Panc1 (cell line): Measurements from ENCODE around the gene SH2D5. TPM values are rescaled to one million over a fixed set of nuclear protein-coding genes. Genes with fewer than 3 reads are reported as not detected.

ENCODE experiments used
- ATAC-seq: fragments of 200-7000 bp; cut with Tn5 transposase; 2 replicates; pipeline ENCODE4 v1.9.1; 2020; ENCODE audit warnings: mild to moderate bottlenecking, moderate library complexity
- BruUV-seq: library from RNA; stranded (reverse); fragments of 400-500 nt; replicated peaks from 2 replicates; lab custom pipeline; 2021; lab: Mats Ljungman, UMichigan
- CTCF ChIA-PET: fragments of 300-600 bp; sonication (Branson Sonifier 250); formaldehyde crosslinking; loops from one replicate; lab custom pipeline; 2022; ENCODE audit warnings: antibody characterized with exemption; lab: Charles Lee
- POLR2A ChIA-PET: fragments of 300-600 bp; sonication (Branson Sonifier 250); formaldehyde crosslinking; loops from one replicate; lab custom pipeline; 2022; ENCODE audit warnings: antibody characterized with exemption; lab: Charles Lee
- DNase-seq: peaks from one replicate; pipeline ENCODE4 v3.0.0-alpha.2; 2010; ENCODE audit warnings: low read depth, low spot score
- H3K27ac ChIP-seq: 2 replicates; pipeline ENCODE4 v1.5.1; 2011; ENCODE audit warnings: mild to moderate bottlenecking, low read length, inconsistent platforms
- H3K27me3 ChIP-seq: fragments of 200-500 bp; sonication (Bioruptor generic); 2 replicates; pipeline ENCODE4 v1.6.0; 2014; ENCODE audit warnings: low read length, inconsistent platforms; ENCODE audit not compliant: control insufficient read depth, insufficient read depth
- H3K36me3 ChIP-seq: fragments of 200-500 bp; sonication (Bioruptor generic); 2 replicates; pipeline ENCODE4 v1.5.1; 2014; ENCODE audit warnings: inconsistent platforms, mild to moderate bottlenecking, low read length, moderate library complexity; ENCODE audit not compliant: control insufficient read depth, insufficient read depth
- H3K4me1 ChIP-seq: 2 replicates; pipeline ENCODE4 v1.5.1; 2011; ENCODE audit warnings: inconsistent platforms, mild to moderate bottlenecking, low read length, moderate library complexity; ENCODE audit not compliant: control insufficient read depth, insufficient read depth
- H3K4me3 ChIP-seq, 2 experiments: 2 replicates each; pipeline ENCODE4 v1.5.1; 2011 to 2012; ENCODE audit warnings: low read depth in 2 of 2, low read length in 2 of 2, mild to moderate bottlenecking in 2 of 2, inconsistent platforms in 1 of 2, moderate library complexity in 1 of 2
- H3K9me3 ChIP-seq: fragments of 200-500 bp; sonication (Bioruptor generic); 2 replicates; pipeline ENCODE4 v1.5.1; 2014; ENCODE audit warnings: low read depth, mild to moderate bottlenecking, inconsistent platforms, low read length, moderate library complexity; ENCODE audit not compliant: control insufficient read depth, insufficient read depth
- POLR2AphosphoS5 ChIP-seq: IDR thresholded peaks from 2 replicates; pipeline ENCODE4 v1.6.1; 2012; ENCODE audit warnings: mild to moderate bottlenecking, low read depth, low read length, moderate library complexity
- SIN3A ChIP-seq: IDR thresholded peaks from 2 replicates; pipeline ENCODE4 v1.6.1; 2012; ENCODE audit warnings: low read depth, mild to moderate bottlenecking, low read length, moderate library complexity, borderline replicate concordance; ENCODE audit not compliant: insufficient read depth
- TCF7L2 ChIP-seq: IDR thresholded peaks from 2 replicates; pipeline ENCODE4 v1.6.1; 2011; ENCODE audit warnings: mild to moderate bottlenecking, low read depth, low read length, inconsistent platforms
- in situ Hi-C: cut with HindIII; loops from 2 replicates; pipeline ENCODE4 v1.10.0; 2016; ENCODE audit warnings: low sequenced_read_pairs, low pct_unique_long_range_greater_than_20kb
- intact Hi-C: fragments of 100-400 bp; cut with micrococcal nuclease; formaldehyde crosslinking; loops from one replicate; pipeline ENCODE4 v1.10.0; 2022; ENCODE audit not compliant: unreplicated experiment
- total RNA-seq: library from RNA; stranded (reverse); gene quantifications from one replicate; pipeline ENCODE4 v1.2.1, GENCODE V29; 2021; ENCODE audit not compliant: unreplicated experiment
- TF ChIP-seq, protein P1 (sequence below): fragments of 450-650 bp; IDR thresholded peaks from 2 replicates; pipeline ENCODE4 v1.5.1; 2017; ENCODE audit warnings: mild to moderate bottlenecking
- TF ChIP-seq, protein P2 (sequence below), 2 experiments: IDR thresholded peaks; 2 replicates each; pipeline ENCODE4 v1.6.1; 2011 to 2012; ENCODE audit warnings: low read depth in 2 of 2, control low read depth in 1 of 2, low read length in 1 of 2, mild to moderate bottlenecking in 1 of 2, moderate library complexity in 1 of 2; ENCODE audit not compliant: insufficient read depth in 1 of 2

Gene SH2D5
- total RNA-seq, 1 experiment from 2014 or later = 23.3 TPM

GRCh38 chr1:20717452-20718342 lies 14.8 kb downstream of the SH2D5 start, which contains the start of gene KIF17:
Gene KIF17, minus strand, starts transcription at chr1:20718007. Its CDS starts 301 bp downstream, at chr1:20717706.
- Histone ChIP-seq H3K4me1 (peaks cover 3% of the 10 kb centered on the region; the same call in 1 of the 2 replicates), H3K27me3 (no peaks in the 10 kb centered on the region), H3K27ac (peak within 1 kb of the TSS; percentile 57; the same call in 1 of the 2 replicates), H3K4me3 (peak within 1 kb of the TSS; percentile 41 to 60), H3K9me3 (no peaks in the 10 kb centered on the region), H3K36me3 (no peaks in the 10 kb centered on the region)
- POLR2A ChIA-PET = interaction anchor here (0.5 to 1.2 kb wide), 3 partner anchors 12 to 69 kb away, joined by 3 to 14 read pairs (median 3); no protein-coding TSS in a partner anchor
- intact Hi-C loops = no loop called here
- CTCF ChIA-PET = no interaction called here
- BruUV-seq = no TSS peak
- in situ Hi-C loops = no loop called here
- peak; percentile 93 for ATAC-seq
- no peak for DNase-seq
- peak; percentile 62; the same call in 1 of the 2 replicates for TF ChIP-seq SIN3A
- TF ChIP-seq, protein P1, sequence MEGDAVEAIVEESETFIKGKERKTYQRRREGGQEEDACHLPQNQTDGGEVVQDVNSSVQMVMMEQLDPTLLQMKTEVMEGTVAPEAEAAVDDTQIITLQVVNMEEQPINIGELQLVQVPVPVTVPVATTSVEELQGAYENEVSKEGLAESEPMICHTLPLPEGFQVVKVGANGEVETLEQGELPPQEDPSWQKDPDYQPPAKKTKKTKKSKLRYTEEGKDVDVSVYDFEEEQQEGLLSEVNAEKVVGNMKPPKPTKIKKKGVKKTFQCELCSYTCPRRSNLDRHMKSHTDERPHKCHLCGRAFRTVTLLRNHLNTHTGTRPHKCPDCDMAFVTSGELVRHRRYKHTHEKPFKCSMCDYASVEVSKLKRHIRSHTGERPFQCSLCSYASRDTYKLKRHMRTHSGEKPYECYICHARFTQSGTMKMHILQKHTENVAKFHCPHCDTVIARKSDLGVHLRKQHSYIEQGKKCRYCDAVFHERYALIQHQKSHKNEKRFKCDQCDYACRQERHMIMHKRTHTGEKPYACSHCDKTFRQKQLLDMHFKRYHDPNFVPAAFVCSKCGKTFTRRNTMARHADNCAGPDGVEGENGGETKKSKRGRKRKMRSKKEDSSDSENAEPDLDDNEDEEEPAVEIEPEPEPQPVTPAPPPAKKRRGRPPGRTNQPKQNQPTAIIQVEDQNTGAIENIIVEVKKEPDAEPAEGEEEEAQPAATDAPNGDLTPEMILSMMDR = no peak

GRCh38 chr1:20716232-20716631 lies 16.3 kb downstream of the SH2D5 start:
- intact Hi-C loops = no loop called here
- Histone ChIP-seq H3K9me3 (no peaks in the 10 kb centered on the region), H3K36me3 (no peaks in the 10 kb centered on the region), H3K27ac (no peak overlapping the region), H3K4me1 (peaks cover 6% of the 10 kb centered on the region; the same call in 1 of the 2 replicates), H3K27me3 (no peaks in the 10 kb centered on the region), H3K4me3 (no peak overlapping the region)
- no peak for DNase-seq
- ChIA-PET CTCF (interaction anchor here (0.7 kb wide), 1 partner anchor 17 kb away, joined by 7 read pairs; no protein-coding TSS in a partner anchor), POLR2A (no interaction called here)
- in situ Hi-C loops = no loop called here
- TF ChIP-seq SIN3A = no peak
- no peak for TF ChIP-seq TCF7L2
- TF ChIP-seq, protein P2, sequence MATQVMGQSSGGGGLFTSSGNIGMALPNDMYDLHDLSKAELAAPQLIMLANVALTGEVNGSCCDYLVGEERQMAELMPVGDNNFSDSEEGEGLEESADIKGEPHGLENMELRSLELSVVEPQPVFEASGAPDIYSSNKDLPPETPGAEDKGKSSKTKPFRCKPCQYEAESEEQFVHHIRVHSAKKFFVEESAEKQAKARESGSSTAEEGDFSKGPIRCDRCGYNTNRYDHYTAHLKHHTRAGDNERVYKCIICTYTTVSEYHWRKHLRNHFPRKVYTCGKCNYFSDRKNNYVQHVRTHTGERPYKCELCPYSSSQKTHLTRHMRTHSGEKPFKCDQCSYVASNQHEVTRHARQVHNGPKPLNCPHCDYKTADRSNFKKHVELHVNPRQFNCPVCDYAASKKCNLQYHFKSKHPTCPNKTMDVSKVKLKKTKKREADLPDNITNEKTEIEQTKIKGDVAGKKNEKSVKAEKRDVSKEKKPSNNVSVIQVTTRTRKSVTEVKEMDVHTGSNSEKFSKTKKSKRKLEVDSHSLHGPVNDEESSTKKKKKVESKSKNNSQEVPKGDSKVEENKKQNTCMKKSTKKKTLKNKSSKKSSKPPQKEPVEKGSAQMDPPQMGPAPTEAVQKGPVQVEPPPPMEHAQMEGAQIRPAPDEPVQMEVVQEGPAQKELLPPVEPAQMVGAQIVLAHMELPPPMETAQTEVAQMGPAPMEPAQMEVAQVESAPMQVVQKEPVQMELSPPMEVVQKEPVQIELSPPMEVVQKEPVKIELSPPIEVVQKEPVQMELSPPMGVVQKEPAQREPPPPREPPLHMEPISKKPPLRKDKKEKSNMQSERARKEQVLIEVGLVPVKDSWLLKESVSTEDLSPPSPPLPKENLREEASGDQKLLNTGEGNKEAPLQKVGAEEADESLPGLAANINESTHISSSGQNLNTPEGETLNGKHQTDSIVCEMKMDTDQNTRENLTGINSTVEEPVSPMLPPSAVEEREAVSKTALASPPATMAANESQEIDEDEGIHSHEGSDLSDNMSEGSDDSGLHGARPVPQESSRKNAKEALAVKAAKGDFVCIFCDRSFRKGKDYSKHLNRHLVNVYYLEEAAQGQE (IDR thresholded peaks at IDR 0.05; ENCODE audit: insufficient read depth in 1 of 2, low read depth in 2 of 2, low read length in 1 of 2) = no peak
- no peak for TF ChIP-seq POLR2AphosphoS5
- TF ChIP-seq, protein P1 = no peak
- no TSS peak for BruUV-seq
- no peak for ATAC-seq
